Measurements from ENCODE around the gene TCF7.

DNA sequence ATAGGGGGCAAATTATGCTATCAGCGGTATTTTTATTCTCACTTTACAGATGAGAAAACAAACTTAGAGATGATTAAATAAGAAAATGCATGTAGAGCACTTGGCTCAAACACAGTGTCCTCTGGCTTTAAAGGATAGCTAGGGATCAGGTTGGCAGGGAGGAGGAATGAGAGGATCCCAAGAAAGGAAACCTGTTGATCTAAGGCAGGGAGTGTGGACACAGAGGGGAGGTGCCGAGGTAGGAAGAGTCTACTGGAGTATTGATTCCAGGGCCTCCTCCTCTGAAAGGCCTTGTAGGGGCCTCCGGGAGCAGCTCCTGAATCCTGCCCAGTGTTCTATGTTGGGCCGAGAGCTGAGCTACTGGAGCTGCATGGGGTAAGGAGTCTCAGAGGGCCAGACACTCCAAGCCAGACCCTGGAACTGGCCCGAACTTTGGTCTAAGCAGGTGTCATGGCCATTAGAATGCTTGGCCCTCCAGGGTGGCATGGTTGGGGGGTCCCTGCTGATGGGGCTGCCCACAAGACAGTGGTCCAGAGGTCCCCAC lies 30.4 kb upstream of the TCF7 start:
- TF ChIP-seq, protein P1, sequence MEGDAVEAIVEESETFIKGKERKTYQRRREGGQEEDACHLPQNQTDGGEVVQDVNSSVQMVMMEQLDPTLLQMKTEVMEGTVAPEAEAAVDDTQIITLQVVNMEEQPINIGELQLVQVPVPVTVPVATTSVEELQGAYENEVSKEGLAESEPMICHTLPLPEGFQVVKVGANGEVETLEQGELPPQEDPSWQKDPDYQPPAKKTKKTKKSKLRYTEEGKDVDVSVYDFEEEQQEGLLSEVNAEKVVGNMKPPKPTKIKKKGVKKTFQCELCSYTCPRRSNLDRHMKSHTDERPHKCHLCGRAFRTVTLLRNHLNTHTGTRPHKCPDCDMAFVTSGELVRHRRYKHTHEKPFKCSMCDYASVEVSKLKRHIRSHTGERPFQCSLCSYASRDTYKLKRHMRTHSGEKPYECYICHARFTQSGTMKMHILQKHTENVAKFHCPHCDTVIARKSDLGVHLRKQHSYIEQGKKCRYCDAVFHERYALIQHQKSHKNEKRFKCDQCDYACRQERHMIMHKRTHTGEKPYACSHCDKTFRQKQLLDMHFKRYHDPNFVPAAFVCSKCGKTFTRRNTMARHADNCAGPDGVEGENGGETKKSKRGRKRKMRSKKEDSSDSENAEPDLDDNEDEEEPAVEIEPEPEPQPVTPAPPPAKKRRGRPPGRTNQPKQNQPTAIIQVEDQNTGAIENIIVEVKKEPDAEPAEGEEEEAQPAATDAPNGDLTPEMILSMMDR (IDR thresholded peaks at IDR 0.05) = no peak
- no peak for TF ChIP-seq POLR2A (IDR thresholded peaks at IDR 0.05)

Data from uterus (tissue), 2 donors.